Measurements from ENCODE around the gene SDHC.

SDHC gene

DNA sequence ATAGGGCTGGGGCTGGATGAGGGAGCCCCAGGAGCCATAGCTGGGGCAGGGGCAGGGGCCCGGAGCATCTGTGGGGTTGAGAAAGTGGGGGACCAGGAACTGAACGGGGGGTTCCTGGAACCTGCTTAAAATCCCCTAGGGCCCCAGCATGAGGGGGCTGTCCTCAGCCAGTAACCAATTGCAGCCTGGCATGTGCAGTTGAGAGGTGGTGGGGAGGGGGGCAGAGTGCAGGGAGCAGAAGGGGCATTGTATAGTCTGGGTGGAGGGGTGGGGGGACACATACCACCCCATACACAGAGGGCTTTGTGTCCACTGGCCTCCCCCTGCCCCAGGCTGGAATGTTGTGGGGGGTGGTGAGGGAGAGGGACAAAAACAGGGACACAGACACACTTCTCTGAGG is 4.3 kb upstream of the SDHC start, which contains the start of gene MPZ:
TSS of gene MPZ (minus strand) at position 101 of the 400 bp plus-strand sequence. CDS start at position 38, 63 bp downstream.
- no peaks in the 10 kb centered on the region for H3K9me3 ChIP-seq (ENCODE audit: control insufficient read depth, insufficient read depth, low read depth, low read length)
- H3K36me3 ChIP-seq (ENCODE audit: control insufficient read depth in 2 of 2, insufficient read depth in 1 of 2, low read length in 2 of 2), result no peaks in the 10 kb centered on the region
- H3K4me3 ChIP-seq (ENCODE audit: low read depth, low read length), result no peak within 1 kb of the TSS
- peaks cover 2% of the 10 kb centered on the region for H3K4me1 ChIP-seq (ENCODE audit: control insufficient read depth, insufficient read depth, low read length)
- TF ChIP-seq, protein P1, sequence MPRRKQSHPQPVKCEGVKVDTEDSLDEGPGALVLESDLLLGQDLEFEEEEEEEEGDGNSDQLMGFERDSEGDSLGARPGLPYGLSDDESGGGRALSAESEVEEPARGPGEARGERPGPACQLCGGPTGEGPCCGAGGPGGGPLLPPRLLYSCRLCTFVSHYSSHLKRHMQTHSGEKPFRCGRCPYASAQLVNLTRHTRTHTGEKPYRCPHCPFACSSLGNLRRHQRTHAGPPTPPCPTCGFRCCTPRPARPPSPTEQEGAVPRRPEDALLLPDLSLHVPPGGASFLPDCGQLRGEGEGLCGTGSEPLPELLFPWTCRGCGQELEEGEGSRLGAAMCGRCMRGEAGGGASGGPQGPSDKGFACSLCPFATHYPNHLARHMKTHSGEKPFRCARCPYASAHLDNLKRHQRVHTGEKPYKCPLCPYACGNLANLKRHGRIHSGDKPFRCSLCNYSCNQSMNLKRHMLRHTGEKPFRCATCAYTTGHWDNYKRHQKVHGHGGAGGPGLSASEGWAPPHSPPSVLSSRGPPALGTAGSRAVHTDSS (tag by site-specific recombination; IDR thresholded peaks at IDR 0.05), result no peak
- TF ChIP-seq ZBTB20 (tag by site-specific recombination; IDR thresholded peaks at IDR 0.05), result 0 out of 2 replicates have a peak, but pooled peaks have one; percentile 19
- TF ChIP-seq EGR2 (tag by site-specific recombination; IDR thresholded peaks at IDR 0.05; ENCODE audit: low read depth), result no peak
- TF ChIP-seq, protein P2, sequence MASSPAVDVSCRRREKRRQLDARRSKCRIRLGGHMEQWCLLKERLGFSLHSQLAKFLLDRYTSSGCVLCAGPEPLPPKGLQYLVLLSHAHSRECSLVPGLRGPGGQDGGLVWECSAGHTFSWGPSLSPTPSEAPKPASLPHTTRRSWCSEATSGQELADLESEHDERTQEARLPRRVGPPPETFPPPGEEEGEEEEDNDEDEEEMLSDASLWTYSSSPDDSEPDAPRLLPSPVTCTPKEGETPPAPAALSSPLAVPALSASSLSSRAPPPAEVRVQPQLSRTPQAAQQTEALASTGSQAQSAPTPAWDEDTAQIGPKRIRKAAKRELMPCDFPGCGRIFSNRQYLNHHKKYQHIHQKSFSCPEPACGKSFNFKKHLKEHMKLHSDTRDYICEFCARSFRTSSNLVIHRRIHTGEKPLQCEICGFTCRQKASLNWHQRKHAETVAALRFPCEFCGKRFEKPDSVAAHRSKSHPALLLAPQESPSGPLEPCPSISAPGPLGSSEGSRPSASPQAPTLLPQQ (tag by site-specific recombination; IDR thresholded peaks at IDR 0.05), result no peak
- TF ChIP-seq MYNN (tag by site-specific recombination; IDR thresholded peaks at IDR 0.05; ENCODE audit: borderline replicate concordance), result no peak
- TF ChIP-seq ZNF140 (tag by site-specific recombination; IDR thresholded peaks at IDR 0.05), result no peak
- H3K27ac ChIP-seq (ENCODE audit: extremely low read depth, low read depth, low read length), result no peak within 1 kb of the TSS
- ChIA-PET CTCF (interaction anchor here (1.3 kb wide), 1 partner anchor 84 kb away, joined by 4 read pairs; the partner anchor contains the start of gene TOMM40L), POLR2A (no interaction called here)

GRCh38 chr1:161311595-161312181 is 2.5 kb upstream of the SDHC start:
- no peak overlapping the region for H3K27ac ChIP-seq (ENCODE audit: extremely low read depth, low read depth, low read length)
- no peak overlapping the region for H3K4me3 ChIP-seq (ENCODE audit: low read depth, low read length)
- no peaks in the 10 kb centered on the region for H3K9me3 ChIP-seq (ENCODE audit: control insufficient read depth, insufficient read depth, low read depth, low read length)
- H3K4me1 ChIP-seq (ENCODE audit: control insufficient read depth, insufficient read depth, low read length), result 0 out of 2 replicates have a peak, but pooled peaks cover 4% of the 10 kb centered on the region
- H3K36me3 ChIP-seq (ENCODE audit: control insufficient read depth in 2 of 2, insufficient read depth in 1 of 2, low read length in 2 of 2), result no peaks in the 10 kb centered on the region
- ChIA-PET CTCF (interaction anchor here (0.7 kb wide), 1 partner anchor 11 kb away, joined by 3 read pairs; no protein-coding TSS in a partner anchor), POLR2A (interaction anchor here (0.6 kb wide), 1 partner anchor 145 kb away, joined by 3 read pairs; no protein-coding TSS in a partner anchor)
- TF ChIP-seq PRDM2 (tag by site-specific recombination; IDR thresholded peaks at IDR 0.05; ENCODE audit: borderline replicate concordance) (no peak), TRIM28 (IDR thresholded peaks at IDR 0.05; ENCODE audit: borderline replicate concordance, low read length) (no peak), ELK4 (IDR thresholded peaks at IDR 0.05; ENCODE audit: borderline replicate concordance, low read depth, low read length) (no peak), ZNF223 (tag by site-specific recombination; IDR thresholded peaks at IDR 0.05) (no peak), HOXD13 (CRISPR knock-in tag; IDR thresholded peaks at IDR 0.05; ENCODE audit: borderline replicate concordance) (no peak), ZNF391 (tag by site-specific recombination; IDR thresholded peaks at IDR 0.05; ENCODE audit: borderline replicate concordance, low read depth) (no peak), ZNF785 (tag by site-specific recombination; IDR thresholded peaks at IDR 0.05) (no peak), KLF16 (tag by site-specific recombination; IDR thresholded peaks at IDR 0.05) (no peak), ZNF311 (tag by site-specific recombination; IDR thresholded peaks at IDR 0.05; ENCODE audit: borderline replicate concordance) (no peak), ATF2 (tag by site-specific recombination; IDR thresholded peaks at IDR 0.05; ENCODE audit: low read depth) (no peak), ZNF140 (tag by site-specific recombination; IDR thresholded peaks at IDR 0.05) (no peak), ZNF433 (tag by site-specific recombination; IDR thresholded peaks at IDR 0.05; ENCODE audit: low read depth) (no peak), ZNF202 (tag by site-specific recombination; IDR thresholded peaks at IDR 0.05; ENCODE audit: borderline replicate concordance) (no peak), KLF8 (tag by site-specific recombination; IDR thresholded peaks at IDR 0.05) (no peak)
- TF ChIP-seq, protein P3, sequence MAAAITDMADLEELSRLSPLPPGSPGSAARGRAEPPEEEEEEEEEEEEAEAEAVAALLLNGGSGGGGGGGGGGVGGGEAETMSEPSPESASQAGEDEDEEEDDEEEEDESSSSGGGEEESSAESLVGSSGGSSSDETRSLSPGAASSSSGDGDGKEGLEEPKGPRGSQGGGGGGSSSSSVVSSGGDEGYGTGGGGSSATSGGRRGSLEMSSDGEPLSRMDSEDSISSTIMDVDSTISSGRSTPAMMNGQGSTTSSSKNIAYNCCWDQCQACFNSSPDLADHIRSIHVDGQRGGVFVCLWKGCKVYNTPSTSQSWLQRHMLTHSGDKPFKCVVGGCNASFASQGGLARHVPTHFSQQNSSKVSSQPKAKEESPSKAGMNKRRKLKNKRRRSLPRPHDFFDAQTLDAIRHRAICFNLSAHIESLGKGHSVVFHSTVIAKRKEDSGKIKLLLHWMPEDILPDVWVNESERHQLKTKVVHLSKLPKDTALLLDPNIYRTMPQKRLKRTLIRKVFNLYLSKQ (tag by site-specific recombination; IDR thresholded peaks at IDR 0.05; ENCODE audit: borderline replicate concordance), result no peak
